Hepatocyte (in vitro differentiated cells): ENCODE data around the gene ATF7IP. TPM values are rescaled to one million over a fixed set of nuclear protein-coding genes. Genes with fewer than 3 reads are reported as not detected.

ENCODE experiments used
- DNase-seq: peaks from one replicate; pipeline ENCODE4 v3.0.0-alpha.2; 2016; ENCODE audit warnings: low spot score
- H2AFZ ChIP-seq: fragments of 200-600 bp; sonication (generic); 2 replicates; pipeline ENCODE4 v1.6.0; 2016; ENCODE audit warnings: antibody characterized with exemption, mild to moderate bottlenecking
- H3K27ac ChIP-seq: fragments of 200-600 bp; sonication (generic); 2 replicates; pipeline ENCODE4 v1.5.1; 2016; ENCODE audit warnings: mild to moderate bottlenecking
- H3K27me3 ChIP-seq: fragments of 200-600 bp; sonication (generic); 2 replicates; pipeline ENCODE4 v1.6.1; 2016
- H3K36me3 ChIP-seq: fragments of 200-600 bp; sonication (generic); replicated peaks from 2 replicates; pipeline ENCODE4 v1.5.1; 2016; ENCODE audit warnings: low read depth; ENCODE audit not compliant: insufficient read depth
- H3K4me1 ChIP-seq: fragments of 200-600 bp; sonication (generic); 2 replicates; pipeline ENCODE4 v1.5.1; 2016; ENCODE audit warnings: mild to moderate bottlenecking, moderate library complexity; ENCODE audit not compliant: insufficient read depth
- H3K4me2 ChIP-seq: fragments of 200-600 bp; sonication (generic); 2 replicates; pipeline ENCODE4 v1.6.0; 2016
- H3K4me3 ChIP-seq: fragments of 200-600 bp; sonication (generic); 2 replicates; pipeline ENCODE4 v1.5.1; 2016; ENCODE audit warnings: mild to moderate bottlenecking
- H3K79me2 ChIP-seq: fragments of 200-600 bp; sonication (generic); 2 replicates; pipeline ENCODE4 v1.6.0; 2017; ENCODE audit warnings: mild to moderate bottlenecking
- H3K9me2 ChIP-seq: fragments of 200-600 bp; sonication (generic); replicated peaks from 2 replicates; pipeline ENCODE4 v1.6.0; 2017; ENCODE audit warnings: mild to moderate bottlenecking; ENCODE audit not compliant: insufficient read depth
- H3K9me3 ChIP-seq: fragments of 200-600 bp; sonication (generic); 2 replicates; pipeline ENCODE4 v1.5.1; 2016; ENCODE audit warnings: low read depth, mild to moderate bottlenecking
- H4K20me1 ChIP-seq: fragments of 200-600 bp; sonication (generic); 2 replicates; pipeline ENCODE4 v1.6.0; 2016; ENCODE audit warnings: mild to moderate bottlenecking; ENCODE audit not compliant: insufficient read depth, poor library complexity, severe bottlenecking
- CTCF ChIP-seq: fragments of 200-600 bp; sonication (generic); IDR thresholded peaks from 2 replicates; pipeline ENCODE4 v1.5.1; 2016; ENCODE audit warnings: antibody characterized with exemption, mild to moderate bottlenecking; ENCODE audit not compliant: poor library complexity
- EZH2 ChIP-seq: fragments of 200-600 bp; sonication (generic); IDR thresholded peaks from 2 replicates; pipeline ENCODE4 v1.6.1; 2016; ENCODE audit warnings: antibody characterized with exemption, mild to moderate bottlenecking, borderline replicate concordance
- EZH2phosphoT487 ChIP-seq: fragments of 200-600 bp; sonication (generic); IDR thresholded peaks from one replicate; pipeline ENCODE4 v1.6.1; 2018; ENCODE audit warnings: antibody characterized with exemption, mild to moderate bottlenecking, low read depth, moderate library complexity; ENCODE audit not compliant: unreplicated experiment, severe bottlenecking
- WGBS: methylation state at CpG from one replicate; pipeline ENCODE4 v1.1.6; 2016; ENCODE audit warnings: low lambda C conversion rate; ENCODE audit errors: missing lambda C conversion rate; 5-methylcytosine and 5-hydroxymethylcytosine counted together
- polyA plus RNA-seq: library from polyadenylated mRNA; unstranded; fragments of >200 nt; fragmentation: Nextera tagmentation; extraction: Ambion mirVana; gene quantifications from 2 replicates; pipeline ENCODE4 v1.2.1, GENCODE V29; 2016
- total RNA-seq: library from RNA; depleted of rRNA; stranded (reverse); fragments of >200 nt; gene quantifications from 2 replicates; pipeline ENCODE4 v1.2.3, GENCODE V29; 2014

ATF7IP gene
- total and polyA plus RNA-seq, 2 experiments from 2014 or later = 24.8 to 52.5 TPM

- TF ChIP-seq CTCF = no peak
- no peak for TF ChIP-seq EZH2
- no peak for TF ChIP-seq EZH2phosphoT487
- DNase-seq = no peak
- no peaks in the 10 kb centered on the region for H3K27me3 ChIP-seq
- H3K36me3 ChIP-seq = peaks cover 6% of the 10 kb centered on the region
- H3K4me3 ChIP-seq = no peak overlapping the region
- H3K79me2 ChIP-seq = peaks cover 16% of the 10 kb centered on the region
- H3K4me2 ChIP-seq = no peak overlapping the region
- no peak overlapping the region for H3K27ac ChIP-seq
- 90% methylated on average over 5 of the region's 5 CpGs for WGBS
- H3K9me3 ChIP-seq = no peaks in the 10 kb centered on the region
- H2AFZ ChIP-seq = no peak overlapping the region
- H4K20me1 ChIP-seq = no peaks in the 10 kb centered on the region
- no peaks in the 10 kb centered on the region for H3K9me2 ChIP-seq
- H3K4me1 ChIP-seq = no peaks in the 10 kb centered on the region
These were observed 76.9 kb downstream of the ATF7IP start for GRCh38 chr12:14442221-14442881.

DNA sequence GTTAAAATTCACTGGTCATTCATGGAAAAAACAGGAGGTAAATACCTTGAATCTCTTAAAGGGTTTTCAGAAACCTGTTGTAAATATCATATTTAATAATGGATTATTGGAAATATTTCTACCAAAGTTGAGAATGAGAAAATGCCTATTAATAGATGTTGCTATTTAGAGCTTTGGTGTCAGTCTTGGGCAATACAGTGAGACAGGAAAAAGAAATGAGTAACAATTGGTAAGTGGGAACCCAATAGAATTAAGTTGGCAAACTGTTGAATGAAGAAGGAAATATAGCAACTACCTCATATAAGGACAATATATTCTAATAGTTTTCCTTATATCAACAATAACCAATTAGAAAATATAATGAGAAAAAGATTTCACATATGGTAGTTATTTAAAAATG, 78.0 kb downstream of the ATF7IP start:
- no peaks in the 10 kb centered on the region for H3K9me3 ChIP-seq
- no peaks in the 10 kb centered on the region for H3K4me1 ChIP-seq
- H4K20me1 ChIP-seq = no peaks in the 10 kb centered on the region
- peaks cover 19% of the 10 kb centered on the region for H3K79me2 ChIP-seq
- H3K27ac ChIP-seq = no peak overlapping the region
- peaks cover 6% of the 10 kb centered on the region for H3K36me3 ChIP-seq
- H3K27me3 ChIP-seq = no peaks in the 10 kb centered on the region
- DNase-seq = no peak
- no peaks in the 10 kb centered on the region for H3K9me2 ChIP-seq
- TF ChIP-seq EZH2phosphoT487 = no peak
- TF ChIP-seq CTCF = no peak
- no peak for TF ChIP-seq EZH2
- H3K4me3 ChIP-seq = no peak overlapping the region
- no peak overlapping the region for H3K4me2 ChIP-seq
- no peak overlapping the region for H2AFZ ChIP-seq

- no peaks in the 10 kb centered on the region for H3K4me1 ChIP-seq
- H4K20me1 ChIP-seq = peaks cover 3% of the 10 kb centered on the region
- no peak overlapping the region for H3K4me3 ChIP-seq
- no peaks in the 10 kb centered on the region for H3K36me3 ChIP-seq
- no peaks in the 10 kb centered on the region for H3K27me3 ChIP-seq
- H3K4me2 ChIP-seq = no peak overlapping the region
- H3K9me3 ChIP-seq = no peaks in the 10 kb centered on the region
- H3K79me2 ChIP-seq = peaks cover 63% of the 10 kb centered on the region
- TF ChIP-seq EZH2phosphoT487 (no peak), EZH2 (no peak), CTCF (no peak)
- H3K9me2 ChIP-seq = no peaks in the 10 kb centered on the region
- H3K27ac ChIP-seq = no peak overlapping the region
- no peak for DNase-seq
- no peak overlapping the region for H2AFZ ChIP-seq
These were observed 85.0 kb downstream of the ATF7IP start for GRCh38 chr12:14450479-14450878.

GRCh38 chr12:14452336-14452735, 86.9 kb downstream of the ATF7IP start:
- no peaks in the 10 kb centered on the region for H3K9me2 ChIP-seq
- WGBS = 93% methylated on average over 4 of the region's 4 CpGs
- peaks cover 3% of the 10 kb centered on the region for H4K20me1 ChIP-seq
- no peaks in the 10 kb centered on the region for H3K36me3 ChIP-seq
- no peak overlapping the region for H3K4me3 ChIP-seq
- TF ChIP-seq EZH2phosphoT487 (no peak), CTCF (no peak), EZH2 (no peak)
- H3K9me3 ChIP-seq = no peaks in the 10 kb centered on the region
- no peaks in the 10 kb centered on the region for H3K27me3 ChIP-seq
- H3K79me2 ChIP-seq = peaks cover 67% of the 10 kb centered on the region
- no peaks in the 10 kb centered on the region for H3K4me1 ChIP-seq
- H3K4me2 ChIP-seq = no peak overlapping the region
- H2AFZ ChIP-seq = no peak overlapping the region
- no peak overlapping the region for H3K27ac ChIP-seq
- DNase-seq = no peak
